Stimulated activated naive CD8-positive, alpha-beta T cell treated with anti-CD3 and anti-CD28 coated beads, Interleukin-15, Interleukin-2, amounts not matched to agents 100 ng/mL and 50 ng/mL, for 24 hours (primary cell): ENCODE data around the gene PHETA1.
"Not testable (repeated sequence)": the region's sequence is repeated elsewhere in the genome, so short reads cannot be mapped to it uniquely, and the experiment has no call there.

Experiments
- H3K27ac Mint-ChIP-seq: one replicate; pipeline ENCODE4 v1.8.0; 2021; ENCODE audit warnings: mild to moderate bottlenecking, mixed read lengths
- H3K27me3 Mint-ChIP-seq: one replicate; pipeline ENCODE4 v1.8.0; 2021; ENCODE audit warnings: mixed read lengths
- H3K36me3 Mint-ChIP-seq: one replicate; pipeline ENCODE4 v1.8.0; 2021; ENCODE audit warnings: low read depth, mixed read lengths
- H3K4me1 Mint-ChIP-seq: one replicate; pipeline ENCODE4 v1.8.0; 2021; ENCODE audit warnings: low read depth, mixed read lengths
- H3K4me3 Mint-ChIP-seq: one replicate; pipeline ENCODE4 v1.8.0; 2021; ENCODE audit warnings: mild to moderate bottlenecking, mixed read lengths
- H3K9me3 Mint-ChIP-seq: one replicate; pipeline ENCODE4 v1.8.0; 2021; ENCODE audit warnings: mixed read lengths

The PHETA1 gene

GRCh38 chr12:111408686-111409402 lies 39.9 kb upstream of the PHETA1 start:
- no peaks in the 10 kb centered on the region for H3K9me3 Mint-ChIP-seq
- peak overlapping the region; percentile 92 for H3K4me3 Mint-ChIP-seq
- H3K4me1 Mint-ChIP-seq, result peaks cover 77% of the 10 kb centered on the region
- peaks cover 28% of the 10 kb centered on the region for H3K36me3 Mint-ChIP-seq
- no peaks in the 10 kb centered on the region for H3K27me3 Mint-ChIP-seq
- H3K27ac Mint-ChIP-seq, result peak overlapping the region; percentile 84

- H3K9me3 Mint-ChIP-seq, result no peaks in the 10 kb centered on the region
- peak overlapping the region; percentile 92 for H3K4me3 Mint-ChIP-seq
- peak overlapping the region; percentile 84 for H3K27ac Mint-ChIP-seq
- peaks cover 20% of the 10 kb centered on the region for H3K36me3 Mint-ChIP-seq
- peaks cover 77% of the 10 kb centered on the region for H3K4me1 Mint-ChIP-seq
- H3K27me3 Mint-ChIP-seq, result no peaks in the 10 kb centered on the region
These were observed 39.2 kb upstream of the PHETA1 start for GRCh38 chr12:111408116-111408440.

- no peaks in the 10 kb centered on the region for H3K9me3 Mint-ChIP-seq
These were observed 38.7 kb upstream of the PHETA1 start for GRCh38 chr12:111407377-111408115.

GRCh38 chr12:111406474-111407376 lies 37.8 kb upstream of the PHETA1 start:
- H3K4me3 Mint-ChIP-seq, result peak overlapping the region; percentile 92
- peaks cover 9% of the 10 kb centered on the region for H3K36me3 Mint-ChIP-seq

More at GRCh38 chr12:111407377-111408115, 38.7 kb upstream of the PHETA1 start:
- H3K27me3 Mint-ChIP-seq, result no peaks in the 10 kb centered on the region
- peaks cover 15% of the 10 kb centered on the region for H3K36me3 Mint-ChIP-seq
- peak overlapping the region; percentile 84 for H3K27ac Mint-ChIP-seq
- peaks cover 77% of the 10 kb centered on the region for H3K4me1 Mint-ChIP-seq
- H3K4me3 Mint-ChIP-seq, result peak overlapping the region; percentile 92

GRCh38 chr12:111405859-111406473 lies 37.1 kb upstream of the PHETA1 start, which contains the start of gene SH2B3:
TSS of gene SH2B3 (plus strand) at chr12:111405923. CDS start at chr12:111418146, 12,223 bp downstream.
- Mint-ChIP-seq H3K4me3 (peak within 1 kb of the TSS; percentile 92), H3K36me3 (peaks cover 9% of the 10 kb centered on the region), H3K9me3 (no peaks in the 10 kb centered on the region), H3K27me3 (no peaks in the 10 kb centered on the region), H3K27ac (peak within 1 kb of the TSS; percentile 98), H3K4me1 (peaks cover 61% of the 10 kb centered on the region)

More at GRCh38 chr12:111406474-111407376, 37.8 kb upstream of the PHETA1 start:
- Mint-ChIP-seq H3K9me3 (no peaks in the 10 kb centered on the region), H3K27me3 (no peaks in the 10 kb centered on the region), H3K4me1 (peaks cover 69% of the 10 kb centered on the region), H3K27ac (peak overlapping the region; percentile 84)

- Mint-ChIP-seq H3K9me3 (no peaks in the 10 kb centered on the region), H3K4me1 (peaks cover 56% of the 10 kb centered on the region), H3K27ac (peak overlapping the region; percentile 98), H3K4me3 (peak overlapping the region; percentile 84), H3K36me3 (peaks cover 9% of the 10 kb centered on the region), H3K27me3 (no peaks in the 10 kb centered on the region)
These were observed 36.4 kb upstream of the PHETA1 start for GRCh38 chr12:111405149-111405858.

GRCh38 chr12:111404362-111405148 lies 35.7 kb upstream of the PHETA1 start:
- Mint-ChIP-seq H3K27ac (peak overlapping the region; percentile 98), H3K27me3 (no peaks in the 10 kb centered on the region), H3K4me3 (peak overlapping the region; percentile 84), H3K4me1 (peaks cover 56% of the 10 kb centered on the region), H3K36me3 (peaks cover 9% of the 10 kb centered on the region), H3K9me3 (no peaks in the 10 kb centered on the region)

GRCh38 chr12:111402490-111402824 lies 33.6 kb upstream of the PHETA1 start:
- not testable (repeated sequence) for H3K9me3 Mint-ChIP-seq, H3K36me3 Mint-ChIP-seq, H3K27me3 Mint-ChIP-seq
- Mint-ChIP-seq H3K27ac (peak overlapping the region; percentile 98), H3K4me1 (peaks cover 55% of the 10 kb centered on the region), H3K4me3 (peak overlapping the region; percentile 71)

GRCh38 chr12:111401167-111401605 lies 32.3 kb upstream of the PHETA1 start:
- Mint-ChIP-seq H3K27me3 (no peaks in the 10 kb centered on the region), H3K36me3 (no peaks in the 10 kb centered on the region), H3K9me3 (no peaks in the 10 kb centered on the region), H3K4me1 (peaks cover 63% of the 10 kb centered on the region), H3K27ac (no peak overlapping the region), H3K4me3 (no peak overlapping the region)

GRCh38 chr12:111399741-111400404 lies 31.0 kb upstream of the PHETA1 start:
- not testable (repeated sequence) for H3K9me3 Mint-ChIP-seq, H3K36me3 Mint-ChIP-seq, H3K27me3 Mint-ChIP-seq
- peak overlapping the region; percentile 36 for H3K4me3 Mint-ChIP-seq
- peak overlapping the region; percentile 83 for H3K27ac Mint-ChIP-seq
- peaks cover 62% of the 10 kb centered on the region for H3K4me1 Mint-ChIP-seq

GRCh38 chr12:111398530-111398929 lies 29.6 kb upstream of the PHETA1 start:
- H3K36me3 Mint-ChIP-seq, result no peaks in the 10 kb centered on the region
- H3K27me3 Mint-ChIP-seq, result no peaks in the 10 kb centered on the region
- H3K27ac Mint-ChIP-seq, result no peak overlapping the region
- no peak overlapping the region for H3K4me3 Mint-ChIP-seq
- H3K9me3 Mint-ChIP-seq, result no peaks in the 10 kb centered on the region
- H3K4me1 Mint-ChIP-seq, result peaks cover 49% of the 10 kb centered on the region

- Mint-ChIP-seq H3K4me1 (peaks cover 39% of the 10 kb centered on the region), H3K9me3 (no peaks in the 10 kb centered on the region), H3K27ac (peak overlapping the region; percentile 83), H3K27me3 (no peaks in the 10 kb centered on the region), H3K36me3 (no peaks in the 10 kb centered on the region), H3K4me3 (peak overlapping the region; percentile 73)
These were observed 28.0 kb upstream of the PHETA1 start for GRCh38 chr12:111396726-111397445.
